Trophoblast cell (in vitro differentiated cells and primary cell): Measurements from ENCODE around the gene TRMU. TPM values are rescaled to one million over a fixed set of nuclear protein-coding genes. Genes with fewer than 3 reads are reported as not detected.
A peak's percentile ranks its signal among the peaks of the same experiment; 100 is the strongest.

Experiments
- DNase-seq, 2 donors: peaks; one replicate each; pipeline ENCODE4 v3.0.0-alpha.2; 2016
- H2AFZ ChIP-seq: 2 replicates; pipeline ENCODE4 v1.6.1; 2013; ENCODE audit warnings: low read length, moderate library complexity, mild to moderate bottlenecking; ENCODE audit not compliant: insufficient read depth, poor library complexity
- H2AK5ac ChIP-seq: 2 replicates; pipeline ENCODE4 v1.6.1; 2013; ENCODE audit warnings: mild to moderate bottlenecking, low read length
- H2BK120ac ChIP-seq: 2 replicates; pipeline ENCODE4 v1.6.1; 2013; ENCODE audit warnings: low read length, mild to moderate bottlenecking, moderate library complexity; ENCODE audit not compliant: insufficient read depth, poor library complexity
- H2BK12ac ChIP-seq: 2 replicates; pipeline ENCODE4 v1.6.1; 2013; ENCODE audit warnings: mild to moderate bottlenecking, low read length, moderate library complexity
- H2BK5ac ChIP-seq: 2 replicates; pipeline ENCODE4 v1.6.1; 2013; ENCODE audit warnings: low read length, low read depth, moderate library complexity, mild to moderate bottlenecking; ENCODE audit not compliant: poor library complexity
- H3K14ac ChIP-seq: 2 replicates; pipeline ENCODE4 v1.6.1; 2013; ENCODE audit warnings: mild to moderate bottlenecking, low read length
- H3K18ac ChIP-seq: 2 replicates; pipeline ENCODE4 v1.6.1; 2013; ENCODE audit warnings: mild to moderate bottlenecking, low read length
- H3K23ac ChIP-seq: 2 replicates; pipeline ENCODE4 v1.6.1; 2013; ENCODE audit warnings: low read length
- H3K27ac ChIP-seq: 2 replicates; pipeline ENCODE4 v1.5.1; 2013; ENCODE audit warnings: low read depth, mild to moderate bottlenecking, inconsistent platforms, low read length, moderate library complexity
- H3K27me3 ChIP-seq: 2 replicates; pipeline ENCODE4 v1.6.1; 2013; ENCODE audit warnings: inconsistent platforms, mild to moderate bottlenecking, low read length, moderate library complexity; ENCODE audit not compliant: insufficient read depth
- H3K36me3 ChIP-seq, 2 experiments: 1 replicate in 1 of 2; 2 replicates in 1 of 2; pipeline ENCODE4 v1.6.1; 2013; ENCODE audit warnings: low read length in 2 of 2, mild to moderate bottlenecking in 2 of 2, moderate library complexity in 1 of 2; ENCODE audit not compliant: insufficient read depth in 2 of 2, control insufficient read depth in 1 of 2
- H3K4ac ChIP-seq: 2 replicates; pipeline ENCODE4 v1.6.1; 2013; ENCODE audit warnings: low read depth, mild to moderate bottlenecking, low read length, moderate library complexity
- H3K4me1 ChIP-seq, 2 experiments: 1 replicate in 1 of 2; 2 replicates in 1 of 2; pipeline ENCODE4 v1.6.1; 2013; ENCODE audit warnings: low read length in 2 of 2, mild to moderate bottlenecking in 2 of 2, moderate library complexity in 1 of 2; ENCODE audit not compliant: insufficient read depth in 2 of 2, control insufficient read depth in 1 of 2
- H3K4me2 ChIP-seq: 2 replicates; pipeline ENCODE4 v1.6.1; 2013; ENCODE audit warnings: inconsistent platforms, mild to moderate bottlenecking, low read length, moderate library complexity
- H3K4me3 ChIP-seq: 2 replicates; pipeline ENCODE4 v1.5.1; 2013; ENCODE audit warnings: mild to moderate bottlenecking, low read depth, low read length, inconsistent platforms
- H3K79me1 ChIP-seq: one replicate; pipeline ENCODE4 v1.6.1; 2013; ENCODE audit warnings: low read length
- H3K79me2 ChIP-seq: 2 replicates; pipeline ENCODE4 v1.6.1; 2013; ENCODE audit warnings: low read length, mild to moderate bottlenecking; ENCODE audit not compliant: control insufficient read depth, insufficient read depth, poor library complexity
- H3K9ac ChIP-seq: 2 replicates; pipeline ENCODE4 v1.6.1; 2013; ENCODE audit warnings: mild to moderate bottlenecking, low read length
- H3K9me3 ChIP-seq: 2 replicates; pipeline ENCODE4 v1.6.1; 2013; ENCODE audit warnings: low read depth, mild to moderate bottlenecking, control low read depth, inconsistent platforms, low read length; ENCODE audit not compliant: insufficient read depth
- H4K12ac ChIP-seq: 2 replicates; pipeline ENCODE4 v1.6.1; 2013; ENCODE audit warnings: low read depth, mild to moderate bottlenecking, low read length, moderate library complexity
- H4K8ac ChIP-seq: 2 replicates; pipeline ENCODE4 v1.6.1; 2013; ENCODE audit warnings: low read depth, mild to moderate bottlenecking, low read length, moderate library complexity
- H4K91ac ChIP-seq: one replicate; pipeline ENCODE4 v1.6.1; 2013; ENCODE audit warnings: low read depth, mild to moderate bottlenecking, low read length, moderate library complexity
- WGBS: extraction: QIAGEN DNeasy Blood & Tissue Kit; methylation state at CpG from one replicate; pipeline ENCODE4 v1.1.7; 2013; ENCODE audit warnings: missing lambda C conversion rate; ENCODE audit not compliant: insufficient read length, insufficient coverage; ENCODE audit errors: extremely low coverage; 5-methylcytosine and 5-hydroxymethylcytosine counted together
- polyA plus RNA-seq: library from polyadenylated mRNA; stranded (reverse); fragments of 200-250 nt; gene quantifications from 2 replicates; pipeline ENCODE4 v1.2.3, GENCODE V29; 2013

Gene TRMU, protein sequence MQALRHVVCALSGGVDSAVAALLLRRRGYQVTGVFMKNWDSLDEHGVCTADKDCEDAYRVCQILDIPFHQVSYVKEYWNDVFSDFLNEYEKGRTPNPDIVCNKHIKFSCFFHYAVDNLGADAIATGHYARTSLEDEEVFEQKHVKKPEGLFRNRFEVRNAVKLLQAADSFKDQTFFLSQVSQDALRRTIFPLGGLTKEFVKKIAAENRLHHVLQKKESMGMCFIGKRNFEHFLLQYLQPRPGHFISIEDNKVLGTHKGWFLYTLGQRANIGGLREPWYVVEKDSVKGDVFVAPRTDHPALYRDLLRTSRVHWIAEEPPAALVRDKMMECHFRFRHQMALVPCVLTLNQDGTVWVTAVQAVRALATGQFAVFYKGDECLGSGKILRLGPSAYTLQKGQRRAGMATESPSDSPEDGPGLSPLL
- polyA plus RNA-seq: 28.5 TPM in 2 replicates

GRCh38 chr22:46335201-46336118 is at the start of gene TRMU:
Gene TRMU, plus strand, starts transcription at chr22:46335714. Its CDS starts 51 bp downstream, at chr22:46335765.
- Histone ChIP-seq H3K9me3 (no peaks in the 10 kb centered on the region), H2BK5ac (peak within 1 kb of the TSS; percentile 79), H3K36me3 (peaks cover 36 to 48% of the 10 kb centered on the region in 2 experiments), H2AFZ (peak within 1 kb of the TSS; percentile 89), H3K9ac (peak within 1 kb of the TSS; percentile 93), H3K79me2 (peaks cover 13% of the 10 kb centered on the region), H3K4me1 (peaks cover 6 to 7% of the 10 kb centered on the region in 2 experiments), H3K4me3 (peak within 1 kb of the TSS; percentile 83), H3K27ac (peak within 1 kb of the TSS; percentile 86), H4K8ac (peak within 1 kb of the TSS; percentile 94), H3K18ac (peak within 1 kb of the TSS; percentile 97), H2AK5ac (peak within 1 kb of the TSS; percentile 83), H2BK120ac (peak within 1 kb of the TSS; percentile 27), H3K4me2 (peak within 1 kb of the TSS; percentile 90), H4K91ac (peak within 1 kb of the TSS; percentile 93), H3K79me1 (peaks cover 11% of the 10 kb centered on the region), H3K14ac (peak within 1 kb of the TSS; percentile 83), H3K27me3 (no peaks in the 10 kb centered on the region), H2BK12ac (no peak within 1 kb of the TSS), H3K23ac (no peak within 1 kb of the TSS), H4K12ac (peak within 1 kb of the TSS; percentile 98), H3K4ac (peak within 1 kb of the TSS; percentile 89)
- WGBS: no CpG with 5 or more reads among the region's 93 CpGs
- DNase-seq: peak; percentile 84 to 92

- Histone ChIP-seq H3K4me1 (no peaks in the 10 kb centered on the region), H3K4ac (no peak overlapping the region), H4K12ac (no peak overlapping the region), H3K27ac (no peak overlapping the region), H2BK5ac (no peak overlapping the region), H3K79me1 (no peaks in the 10 kb centered on the region), H3K79me2 (no peaks in the 10 kb centered on the region), H4K91ac (no peak overlapping the region), H3K14ac (no peak overlapping the region), H2BK120ac (no peak overlapping the region), H3K23ac (no peak overlapping the region), H4K8ac (no peak overlapping the region), H3K4me3 (no peak overlapping the region), H2BK12ac (no peak overlapping the region), H2AK5ac (no peak overlapping the region), H3K18ac (no peak overlapping the region), H3K4me2 (no peak overlapping the region), H3K9me3 (no peaks in the 10 kb centered on the region), H3K36me3 (peaks cover 43 to 59% of the 10 kb centered on the region in 2 experiments), H3K27me3 (no peaks in the 10 kb centered on the region), H3K9ac (no peak overlapping the region), H2AFZ (no peak overlapping the region)
- DNase-seq: no peak
- no CpG with 5 or more reads among the region's 3 CpGs for WGBS
Observed at GRCh38 chr22:46286006-46286405, 49.5 kb upstream of the TRMU start.

DNA sequence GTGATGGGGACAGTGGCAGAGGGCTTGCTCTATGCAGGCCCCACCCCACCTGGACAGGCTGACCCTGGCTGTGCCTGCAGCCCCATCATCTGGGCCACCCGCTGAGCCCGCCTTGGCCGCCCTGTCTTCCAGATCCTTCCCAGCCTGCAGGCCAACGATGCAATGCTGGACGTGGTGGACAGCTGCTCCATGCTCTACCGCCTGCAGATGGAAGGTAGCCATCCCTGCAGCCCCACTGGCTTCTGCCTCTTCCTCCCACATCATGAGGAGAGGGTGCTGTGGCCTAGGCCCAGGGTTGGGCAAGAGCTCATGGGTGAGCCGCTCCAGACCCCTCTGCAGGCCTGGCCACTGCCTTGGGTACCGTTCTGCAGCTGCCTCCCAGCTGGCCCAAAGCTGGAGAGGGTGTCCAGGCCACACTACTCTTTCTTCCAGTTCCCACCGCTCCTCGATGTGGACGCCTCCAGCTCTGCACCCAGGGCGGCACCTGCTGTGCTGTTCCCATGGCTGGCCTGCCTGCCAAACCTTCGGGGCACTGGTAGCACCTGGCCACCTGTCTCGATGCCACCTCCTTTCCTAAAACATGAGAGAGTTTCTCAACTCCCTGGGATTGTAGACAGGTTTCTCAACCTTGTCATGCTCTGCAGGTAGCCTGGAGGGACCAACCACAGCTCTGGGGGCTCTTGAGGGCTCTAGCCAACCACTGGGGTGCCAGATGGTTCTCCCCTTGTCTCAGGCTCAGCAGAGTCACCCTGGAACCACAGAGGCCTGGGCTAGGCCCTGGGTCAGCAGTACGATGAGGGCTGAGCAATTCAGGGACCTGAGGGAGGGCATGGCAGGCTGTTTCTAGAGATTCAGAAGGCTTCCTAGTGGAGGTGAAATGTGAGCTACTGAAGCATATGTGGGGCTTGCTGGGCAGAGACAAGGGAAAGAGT is 48.3 kb upstream of the TRMU start:
- no peak overlapping the region for H3K18ac ChIP-seq
- H3K14ac ChIP-seq: no peak overlapping the region
- H3K4me3 ChIP-seq: no peak overlapping the region
- H3K27me3 ChIP-seq: no peaks in the 10 kb centered on the region
- H3K4ac ChIP-seq: no peak overlapping the region
- H2BK5ac ChIP-seq: no peak overlapping the region
- H3K9ac ChIP-seq: no peak overlapping the region
- no peaks in the 10 kb centered on the region for H3K9me3 ChIP-seq
- WGBS: no CpG with 5 or more reads among the region's 15 CpGs
- H4K8ac ChIP-seq: no peak overlapping the region
- H2AFZ ChIP-seq: no peak overlapping the region
- no peak overlapping the region for H2BK12ac ChIP-seq
- peaks cover 40 to 51% of the 10 kb centered on the region in 2 experiments for H3K36me3 ChIP-seq
- H3K79me2 ChIP-seq: no peaks in the 10 kb centered on the region
- H4K91ac ChIP-seq: no peak overlapping the region
- no peak overlapping the region for H4K12ac ChIP-seq
- no peak overlapping the region for H3K27ac ChIP-seq
- DNase-seq: no peak
- H3K23ac ChIP-seq: no peak overlapping the region
- H3K79me1 ChIP-seq: no peaks in the 10 kb centered on the region
- no peak overlapping the region for H2AK5ac ChIP-seq
- no peak overlapping the region for H3K4me2 ChIP-seq
- no peak overlapping the region for H2BK120ac ChIP-seq
- H3K4me1 ChIP-seq: no peaks in the 10 kb centered on the region
